CD4-positive, alpha-beta T cell treated with Interleukin-15 for 4 hours (primary cell): ENCODE results near the gene SLC39A1.
"Not testable (repeated sequence)": the region's sequence is repeated elsewhere in the genome, so short reads cannot be mapped to it uniquely, and the experiment has no call there.

Experiments used
- DNase-seq: peaks from one replicate; pipeline ENCODE4 v3.0.0-alpha.2; 2020; ENCODE audit warnings: low spot score

The SLC39A1 gene, protein sequence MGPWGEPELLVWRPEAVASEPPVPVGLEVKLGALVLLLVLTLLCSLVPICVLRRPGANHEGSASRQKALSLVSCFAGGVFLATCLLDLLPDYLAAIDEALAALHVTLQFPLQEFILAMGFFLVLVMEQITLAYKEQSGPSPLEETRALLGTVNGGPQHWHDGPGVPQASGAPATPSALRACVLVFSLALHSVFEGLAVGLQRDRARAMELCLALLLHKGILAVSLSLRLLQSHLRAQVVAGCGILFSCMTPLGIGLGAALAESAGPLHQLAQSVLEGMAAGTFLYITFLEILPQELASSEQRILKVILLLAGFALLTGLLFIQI

DNA sequence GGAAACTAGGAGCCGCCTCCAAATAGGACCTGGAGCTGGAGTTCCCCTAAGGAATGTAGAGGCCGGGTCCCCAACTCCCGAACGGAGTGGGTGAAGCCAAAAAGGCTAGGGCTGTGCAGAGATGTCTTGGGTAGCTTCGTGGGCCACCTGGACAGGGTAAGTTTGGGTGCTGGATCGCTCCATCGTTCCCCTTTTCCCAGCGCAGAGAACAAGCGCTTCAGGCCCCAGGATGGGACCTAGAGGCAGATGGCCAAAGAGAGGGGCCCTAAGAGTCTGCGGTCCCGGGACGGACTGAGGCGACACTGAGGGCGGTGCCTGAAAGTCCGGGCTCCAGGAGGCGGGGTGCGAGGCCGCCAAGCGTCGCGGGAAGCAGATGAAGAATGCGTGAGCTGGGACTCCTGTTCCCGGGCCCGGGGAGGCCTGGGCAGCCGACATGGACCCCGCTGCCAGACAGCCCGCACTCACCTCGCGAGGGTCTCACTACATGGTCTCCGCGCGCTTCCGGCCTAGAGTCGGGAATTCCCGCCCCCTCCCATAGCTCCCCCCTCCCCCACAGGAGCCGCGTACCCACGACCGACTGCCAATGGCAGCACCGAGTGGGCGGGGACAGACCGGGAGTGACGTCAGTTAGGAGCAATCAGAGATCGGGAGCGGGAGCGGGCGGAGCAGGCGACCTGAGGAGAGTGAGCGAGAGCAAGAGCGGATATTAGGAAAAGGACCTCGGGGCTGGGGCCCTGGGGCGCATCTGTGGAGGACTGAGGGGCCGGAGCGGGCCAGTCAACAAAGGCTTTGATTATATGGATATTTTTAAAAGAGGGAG, at the start of gene SLC39A1:
TSS of gene SLC39A1 (minus strand) at position 508 of the 820 bp plus-strand sequence. CDS start 822 bp downstream, outside the sequence.
- peak; percentile 91 for DNase-seq

DNA sequence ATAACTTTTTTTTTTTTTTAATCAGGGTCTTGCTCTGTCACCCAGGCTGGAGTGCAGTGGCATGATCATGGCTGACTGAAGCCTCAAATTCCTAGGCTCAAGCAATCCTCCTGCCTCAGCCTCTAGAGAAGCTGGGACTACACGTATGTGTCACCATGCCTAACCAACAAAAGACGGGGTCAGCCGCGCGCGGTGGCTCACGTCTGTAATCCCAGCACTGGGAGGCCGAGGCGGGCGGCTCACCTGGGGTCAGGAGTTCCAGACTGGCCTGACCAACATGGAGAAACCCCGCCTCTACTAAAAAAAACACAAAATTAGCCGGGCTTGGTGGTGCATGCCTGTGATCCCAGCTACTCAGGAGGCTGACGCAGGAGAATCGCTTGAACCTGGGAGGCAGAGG, 49.2 kb upstream of the SLC39A1 start:
- not testable (repeated sequence) for DNase-seq

DNA sequence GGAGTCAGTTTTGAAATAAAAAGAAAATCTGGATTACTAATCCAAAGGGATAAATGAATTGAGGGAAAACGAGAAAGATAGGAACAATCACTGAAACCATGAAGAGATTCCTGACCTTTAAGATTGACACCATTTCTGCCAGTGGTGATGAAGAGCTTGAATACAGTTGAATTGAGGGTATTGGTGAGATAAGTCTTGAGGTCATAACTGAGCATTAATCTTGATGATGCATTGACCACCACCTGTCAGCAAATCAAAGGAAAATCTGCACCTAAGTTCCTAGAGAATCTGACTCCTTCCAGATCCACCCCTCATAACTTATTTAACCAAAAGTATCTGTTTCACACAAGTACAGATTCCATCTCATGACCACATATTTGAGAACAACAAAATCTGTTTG, 48.8 kb upstream of the SLC39A1 start:
- DNase-seq = no peak

DNA sequence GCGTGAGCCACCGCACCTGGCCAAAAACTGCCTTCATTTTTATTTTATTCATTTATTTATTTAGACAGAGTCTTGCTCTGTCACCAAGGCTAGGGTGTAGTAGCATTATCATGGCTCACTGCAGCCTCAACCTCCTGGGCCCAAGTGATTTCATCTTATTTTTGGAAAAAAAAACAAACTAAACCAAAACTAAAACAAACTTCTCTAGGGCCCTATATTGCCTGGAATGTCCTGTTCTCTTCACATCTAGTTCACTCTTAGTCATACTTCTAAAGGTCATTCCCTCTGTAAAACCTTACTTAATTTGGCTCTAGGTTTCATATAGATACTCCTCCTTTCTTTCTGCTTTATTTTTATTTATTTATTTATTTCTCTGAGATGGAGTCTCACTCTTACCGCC, 42.8 kb upstream of the SLC39A1 start:
- no peak for DNase-seq

DNA sequence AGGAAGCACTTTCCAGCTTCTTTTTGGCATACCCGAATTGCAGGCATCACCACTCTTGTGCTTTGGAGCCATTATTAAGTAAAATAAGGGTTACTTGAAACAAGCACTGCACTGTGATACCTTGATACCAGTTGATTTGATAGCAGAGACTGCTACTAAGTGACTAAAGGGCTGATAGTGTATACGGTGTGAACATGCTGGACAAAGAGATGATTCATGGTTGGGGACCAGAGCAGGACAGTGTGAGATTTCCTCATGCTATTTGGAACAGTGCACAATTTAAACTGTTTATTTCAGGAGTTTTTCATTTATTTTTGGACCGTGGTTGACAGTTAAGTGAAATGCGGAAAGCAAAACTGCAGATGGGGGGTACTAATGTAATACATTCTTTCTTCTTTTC, 37.1 kb upstream of the SLC39A1 start:
- DNase-seq = no peak

DNA sequence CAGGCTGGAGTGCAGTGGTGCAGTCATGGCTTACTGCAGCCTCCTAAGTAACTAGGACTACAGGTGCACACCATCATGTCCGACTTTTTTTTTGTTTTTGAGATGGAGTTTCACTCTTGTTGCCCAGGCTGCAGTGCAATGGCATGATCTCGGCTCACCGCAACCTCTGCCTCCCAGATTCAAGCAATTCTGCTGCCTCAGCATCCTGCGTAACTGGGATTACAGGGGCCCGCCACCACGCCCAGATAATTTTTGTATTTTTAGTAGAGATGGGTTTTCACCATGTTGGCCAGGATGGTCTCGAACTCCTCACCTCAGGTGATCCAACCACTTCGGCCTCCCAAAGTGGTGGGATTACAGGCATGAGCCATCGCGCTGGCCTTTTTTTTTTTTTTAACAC, 33.5 kb upstream of the SLC39A1 start:
- not testable (repeated sequence) for DNase-seq

DNA sequence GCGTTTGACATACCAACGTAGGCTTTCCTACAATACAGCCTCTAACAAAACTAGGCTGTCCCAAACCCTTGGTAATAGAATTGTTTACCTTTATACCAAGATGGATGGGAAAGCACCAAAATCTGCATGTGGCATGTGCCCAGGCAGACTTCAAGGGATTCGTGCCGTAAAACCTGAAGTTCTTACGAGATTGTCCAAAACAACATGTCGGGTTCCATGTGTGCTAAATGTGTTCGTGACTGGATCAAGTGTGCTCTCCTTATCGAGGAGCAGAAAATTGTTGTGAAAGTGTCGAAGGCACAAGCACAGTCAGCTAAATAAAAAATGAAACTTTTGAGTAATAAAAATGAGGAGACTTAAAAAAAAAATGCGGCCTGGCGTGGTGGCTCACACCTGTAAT, 32.3 kb upstream of the SLC39A1 start:
- no peak for DNase-seq

DNA sequence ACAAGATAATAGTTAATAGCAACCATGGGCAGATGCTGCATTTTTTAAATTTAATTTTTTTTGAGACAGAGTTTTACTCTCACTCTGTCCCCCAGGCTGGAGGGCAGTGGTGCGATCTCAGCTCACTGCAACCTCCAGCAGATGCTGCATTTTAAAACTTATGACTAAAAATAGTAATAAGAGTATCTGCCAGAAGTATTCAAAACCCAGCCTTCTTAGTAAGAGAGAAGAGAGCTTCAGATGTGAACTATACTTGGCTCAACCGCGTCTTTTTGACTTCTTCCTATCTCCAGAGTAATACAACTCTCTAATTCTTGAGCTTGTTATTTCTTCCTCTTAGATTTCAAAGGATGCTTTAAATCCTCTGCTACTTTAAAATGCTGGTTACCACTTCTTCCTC, 31.9 kb upstream of the SLC39A1 start:
- no peak for DNase-seq

DNA sequence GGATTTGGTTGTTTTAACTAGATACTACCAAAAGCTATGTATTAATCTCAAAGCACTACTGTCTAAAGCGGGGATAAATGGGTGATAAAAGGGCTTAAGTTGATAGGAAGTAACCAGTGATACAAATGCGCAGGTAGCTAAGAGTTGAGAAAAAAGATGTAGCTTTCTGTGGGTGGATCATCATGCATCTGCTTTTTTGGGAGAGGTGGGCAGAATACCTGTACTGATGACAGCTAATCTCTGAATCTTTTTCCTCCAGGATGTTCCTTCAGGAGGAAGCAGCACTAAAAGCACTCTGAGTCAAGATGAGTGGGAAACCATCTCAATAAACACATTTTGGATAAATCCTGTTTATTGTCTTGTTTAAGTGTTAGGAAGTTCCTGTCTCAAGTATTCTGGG, 28.5 kb upstream of the SLC39A1 start:
- no peak for DNase-seq

DNA sequence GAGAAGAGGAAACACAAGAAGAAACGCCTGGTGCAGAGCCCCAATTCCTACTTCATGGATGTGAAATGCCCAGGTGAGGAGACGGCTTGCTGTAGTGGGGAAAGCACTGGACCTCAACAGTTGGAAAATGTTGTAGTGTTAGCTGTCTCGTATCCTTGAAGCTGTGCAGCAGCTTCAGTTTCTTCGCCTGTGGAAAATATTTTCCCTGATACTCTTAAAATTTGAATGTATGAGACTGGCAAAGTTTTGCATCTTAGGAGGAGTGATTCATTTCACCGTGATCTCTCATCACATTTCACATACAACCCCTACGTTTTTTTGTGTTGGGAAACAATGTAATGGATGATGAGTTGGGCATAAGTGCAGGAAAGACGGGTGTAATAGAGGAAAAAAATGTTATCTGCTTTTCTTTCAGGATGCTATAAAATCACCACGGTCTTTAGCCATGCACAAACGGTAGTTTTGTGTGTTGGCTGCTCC, 27.9 kb upstream of the SLC39A1 start:
- no peak for DNase-seq

DNA sequence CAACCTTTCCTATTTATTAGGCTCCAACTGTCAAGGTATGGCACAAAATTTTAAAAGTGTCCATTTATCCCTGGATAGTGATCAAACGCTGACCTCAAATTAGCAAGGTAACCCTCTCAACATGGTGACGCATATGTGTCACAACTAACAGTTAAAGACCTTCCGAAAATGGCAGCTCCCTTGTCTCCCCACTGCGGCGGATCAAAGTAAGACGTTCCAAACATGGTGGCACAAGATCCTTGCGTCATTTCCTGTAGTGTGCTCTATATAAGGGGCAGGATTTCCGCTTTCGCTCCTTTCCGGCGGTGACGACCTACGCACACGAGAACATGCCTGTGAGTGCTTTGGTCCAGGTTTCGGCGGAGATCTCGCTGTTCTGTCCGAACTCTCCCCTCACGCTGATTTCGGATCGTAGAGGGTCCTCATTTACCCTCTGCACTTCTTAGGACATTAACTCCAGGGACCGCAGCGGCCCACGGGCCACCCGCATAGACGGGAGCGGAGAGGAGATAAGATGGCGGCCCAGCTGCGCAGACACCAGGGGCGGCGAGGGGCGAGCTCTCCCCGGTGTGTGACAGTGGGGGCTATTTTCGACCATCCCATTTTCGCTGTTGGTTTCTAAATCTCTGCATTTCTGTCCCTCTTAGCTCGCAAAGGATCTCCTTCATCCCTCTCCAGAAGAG, 27.3 kb upstream of the SLC39A1 start, which contains the start of gene RPS27:
TSS of gene RPS27 (plus strand) at position 295 of the 683 bp plus-strand sequence. CDS start at position 330, 35 bp downstream.
- peak; percentile 96 for DNase-seq

DNA sequence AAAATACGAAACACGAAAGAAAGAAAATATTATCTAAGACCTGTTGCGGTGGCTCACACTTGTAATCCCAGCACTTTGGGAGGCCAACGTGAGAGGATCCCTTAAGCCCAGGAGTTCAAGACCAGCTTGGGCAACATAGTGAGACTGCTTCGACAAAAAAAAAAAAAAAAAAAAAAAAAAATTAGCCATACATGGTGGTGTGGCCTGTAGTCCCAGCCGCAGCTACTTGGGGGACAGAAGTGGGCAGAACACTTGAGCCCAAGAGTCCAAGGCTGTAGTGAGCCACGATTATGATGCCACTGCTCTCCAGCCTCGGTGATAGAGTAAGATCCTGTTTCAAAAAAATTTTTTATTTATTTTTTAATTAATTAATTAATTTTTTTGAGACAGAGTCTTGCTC, 24.3 kb upstream of the SLC39A1 start:
- DNase-seq = no peak

DNA sequence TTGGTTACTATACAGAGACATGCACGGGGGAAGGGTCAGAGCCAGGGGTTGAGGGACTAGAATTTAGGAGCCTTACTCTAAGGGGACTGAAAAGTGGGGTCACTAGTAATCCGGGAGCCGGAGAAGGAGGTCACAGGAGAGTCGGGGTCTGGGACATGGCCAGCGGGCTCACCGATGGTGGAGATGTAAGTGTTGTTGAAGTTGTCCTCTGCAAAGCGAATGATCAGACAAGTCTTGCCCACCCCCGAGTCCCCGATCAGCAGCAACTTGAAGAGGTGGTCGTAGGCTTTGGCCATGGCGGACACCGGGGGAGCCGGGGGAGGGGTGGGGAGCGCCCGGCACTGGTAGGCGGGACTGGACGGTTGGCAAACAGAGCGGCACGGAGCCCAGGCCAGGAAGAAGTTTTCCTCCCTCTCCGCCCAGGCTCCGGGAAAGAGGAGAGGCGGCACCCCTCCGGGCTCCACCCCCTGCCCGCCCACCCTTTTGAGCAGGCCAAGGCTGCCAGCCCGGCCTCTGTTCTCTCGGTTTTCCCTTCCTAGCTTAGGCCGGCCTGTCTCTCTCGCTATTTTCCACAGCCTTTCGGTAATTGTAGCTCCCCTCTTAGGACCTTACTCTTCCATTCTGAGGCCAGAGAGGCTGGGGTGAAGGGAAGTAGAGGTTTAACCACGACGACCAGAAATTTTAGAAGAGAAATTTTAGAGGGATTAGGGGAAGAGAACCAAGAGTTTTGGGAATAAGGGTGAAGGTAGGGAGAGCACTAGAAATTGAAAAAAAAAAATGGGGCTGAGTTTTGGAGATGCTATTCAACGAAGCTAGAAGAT, 22.8 kb upstream of the SLC39A1 start, which contains the start of gene RAB13:
TSS of gene RAB13 (minus strand) at position 399 of the 821 bp plus-strand sequence. CDS start at position 296, 103 bp downstream.
- no peak for DNase-seq

DNA sequence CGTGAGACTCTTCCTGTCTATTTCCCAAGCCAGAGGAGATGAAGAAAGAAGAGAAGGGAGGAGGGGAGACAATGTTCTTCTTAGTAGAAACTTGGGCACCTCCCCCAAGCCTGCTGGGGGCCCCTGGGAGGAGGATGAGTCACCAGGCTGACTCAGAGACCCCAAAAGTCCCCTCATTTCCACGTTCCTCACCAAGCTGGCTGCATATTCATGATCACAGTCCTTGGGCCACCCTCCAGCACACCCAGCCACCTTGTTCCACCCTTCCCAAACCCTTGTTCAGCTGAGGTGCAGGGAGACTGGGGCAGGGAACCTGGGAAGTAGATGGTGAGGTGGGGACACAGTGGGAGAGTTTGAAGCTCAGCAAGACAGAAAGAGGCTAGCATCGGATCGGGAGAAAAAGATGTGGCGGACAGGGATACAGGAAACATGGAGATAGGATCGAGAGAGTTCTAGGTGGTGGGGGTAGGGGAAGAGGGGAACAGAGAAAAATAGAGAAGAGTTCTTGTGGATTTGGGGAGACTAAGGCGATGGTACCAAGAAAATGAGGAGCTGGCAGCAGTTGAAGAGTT, 22.1 kb upstream of the SLC39A1 start:
- peak; percentile 27 for DNase-seq

DNA sequence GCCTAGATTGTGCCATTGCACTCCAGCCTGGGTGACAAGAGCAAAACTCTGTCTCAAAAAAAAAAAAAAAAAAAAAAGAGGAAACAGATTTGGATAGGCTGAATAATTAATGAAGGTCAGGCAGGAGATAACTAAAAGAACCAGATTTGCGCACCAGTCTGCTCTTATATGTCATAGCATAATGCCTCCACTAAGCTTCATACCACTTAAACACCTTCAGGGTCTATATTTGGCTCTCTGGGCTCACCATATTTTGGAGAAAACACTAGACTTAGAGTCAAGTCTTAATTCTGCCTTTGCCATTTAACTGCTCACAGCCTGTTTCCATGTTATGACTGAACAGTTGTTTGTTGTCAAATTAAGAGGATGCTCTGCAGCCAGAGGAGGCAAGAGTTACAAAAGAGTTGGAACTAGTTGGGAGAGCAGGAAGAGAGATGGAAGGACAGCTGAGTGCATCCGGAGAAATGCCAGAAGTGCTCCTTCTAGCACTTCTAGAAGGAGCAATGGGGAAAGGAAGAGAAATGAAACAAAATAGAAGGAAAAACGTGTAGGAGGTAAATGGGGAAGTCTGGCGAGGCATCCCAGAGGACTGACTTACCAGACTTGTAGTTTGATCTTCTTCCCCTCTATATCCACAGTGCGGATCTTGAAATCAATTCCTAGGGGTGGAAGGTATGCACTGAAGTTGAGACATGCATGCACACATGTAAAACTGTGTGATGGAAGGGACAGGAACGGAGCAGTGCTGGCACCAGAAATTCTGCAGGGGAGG, 21.0 kb upstream of the SLC39A1 start:
- no peak for DNase-seq

DNA sequence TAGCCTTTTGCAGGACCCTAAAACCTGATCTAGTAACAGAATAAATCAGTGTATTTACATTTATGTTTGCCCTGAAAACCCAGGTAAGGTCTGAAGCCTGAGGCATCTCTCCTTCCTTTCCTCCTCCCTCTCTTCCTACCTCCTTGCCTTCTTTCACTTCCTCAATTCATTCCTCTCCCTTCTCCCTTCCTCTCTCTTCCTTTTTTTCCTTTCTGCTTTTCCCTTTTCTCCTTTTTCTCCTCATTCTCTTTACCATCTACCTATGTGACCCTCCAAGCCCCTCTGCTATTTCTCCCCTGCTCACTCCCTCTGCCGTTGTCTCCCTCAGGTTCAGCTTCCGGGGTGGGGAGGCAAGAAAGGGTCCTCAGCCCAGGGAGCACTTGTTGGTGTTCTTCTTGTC, 18.4 kb upstream of the SLC39A1 start:
- DNase-seq = not testable (repeated sequence)

DNA sequence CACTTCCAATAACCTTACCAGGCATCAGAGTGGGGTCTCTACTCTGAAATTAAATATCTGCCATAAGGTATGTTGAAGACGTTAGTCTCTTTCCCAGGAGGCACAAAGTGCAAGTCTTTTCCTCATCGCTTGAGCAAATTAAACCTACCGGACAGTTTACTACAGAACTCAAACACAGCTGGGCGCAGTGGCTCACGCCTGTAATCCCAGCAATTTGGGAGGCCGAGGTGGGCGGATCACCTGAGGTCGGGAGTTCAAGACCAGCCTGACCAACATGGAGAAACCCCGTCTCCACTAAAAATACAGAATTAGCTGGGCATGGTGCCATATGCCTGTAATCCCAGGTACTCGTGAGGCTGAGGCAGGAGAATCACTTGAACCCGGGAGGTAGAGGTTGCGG, 15.8 kb upstream of the SLC39A1 start:
- DNase-seq = not testable (repeated sequence)

DNA sequence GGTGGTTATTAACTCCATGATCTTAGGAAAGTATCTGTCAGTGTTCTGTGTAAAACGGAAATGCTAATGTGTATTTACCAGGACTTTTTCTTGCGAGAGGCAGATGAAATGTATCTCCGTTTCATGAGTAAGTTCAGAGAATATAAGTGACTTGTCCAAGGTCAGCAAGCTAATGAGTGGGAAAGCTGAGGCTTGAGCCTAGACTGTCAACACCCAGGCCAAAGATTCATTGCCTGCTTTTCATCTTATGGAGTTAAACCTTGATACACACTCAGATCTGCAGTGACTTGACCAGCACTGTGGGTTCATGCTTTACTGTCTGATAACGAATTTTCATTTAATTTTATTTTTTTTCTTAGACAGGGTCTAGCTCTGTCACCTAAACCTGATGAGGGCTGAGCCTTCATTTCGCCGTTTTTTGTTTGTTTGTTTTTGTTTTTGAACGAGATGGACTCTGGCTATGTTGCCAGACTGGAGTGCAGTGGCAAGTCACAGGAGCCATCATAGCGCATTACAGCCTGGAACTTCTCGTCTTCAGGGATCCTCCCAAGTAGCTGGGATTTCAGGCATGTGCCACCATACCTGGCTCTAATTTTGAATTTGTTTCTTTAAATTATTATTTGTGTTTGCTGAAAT, 15.1 kb upstream of the SLC39A1 start:
- DNase-seq = no peak
